Stimulated activated CD8-positive, alpha-beta memory T cell treated with anti-CD3 and anti-CD28 coated beads, Interleukin-7, amount 100 ng/mL, for 24 hours (primary cell): ENCODE results near the gene TBC1D22A.

ENCODE experiments used
- DNase-seq: peaks from one replicate; pipeline ENCODE4 v3.0.0-alpha.2; 2020; ENCODE audit warnings: low read depth

TBC1D22A gene

GRCh38 chr22:46795845-46796565 is 33.6 kb downstream of the TBC1D22A start:
- DNase-seq, result no peak

- DNase-seq, result no peak
Measured at GRCh38 chr22:46796566-46797195, 34.2 kb downstream of the TBC1D22A start.

- DNase-seq, result no peak
Measured at GRCh38 chr22:46797355-46797754, 34.9 kb downstream of the TBC1D22A start.

GRCh38 chr22:46798041-46798365 is 35.6 kb downstream of the TBC1D22A start:
- no peak for DNase-seq

- peak; percentile 54 for DNase-seq
Measured at GRCh38 chr22:46798366-46799350, 36.2 kb downstream of the TBC1D22A start.

- no peak for DNase-seq
Measured at GRCh38 chr22:46799626-46800025, 37.2 kb downstream of the TBC1D22A start.

- no peak for DNase-seq
Measured at GRCh38 chr22:46800102-46800857, 37.8 kb downstream of the TBC1D22A start.

- no peak for DNase-seq
Measured at GRCh38 chr22:46801331-46801811, 38.9 kb downstream of the TBC1D22A start.

- no peak for DNase-seq
Measured at GRCh38 chr22:46801826-46802607, 39.6 kb downstream of the TBC1D22A start.

- DNase-seq, result no peak
Measured at GRCh38 chr22:46802608-46803027, 40.2 kb downstream of the TBC1D22A start.

GRCh38 chr22:46803031-46803880 is 40.8 kb downstream of the TBC1D22A start:
- DNase-seq, result peak; percentile 33

GRCh38 chr22:46803936-46804335 is 41.5 kb downstream of the TBC1D22A start:
- DNase-seq, result no peak

- DNase-seq, result no peak
Measured at GRCh38 chr22:46806794-46807193, 44.3 kb downstream of the TBC1D22A start.

GRCh38 chr22:46807458-46807857 is 45.0 kb downstream of the TBC1D22A start:
- no peak for DNase-seq

- DNase-seq, result no peak
Measured at GRCh38 chr22:46809153-46809885, 46.9 kb downstream of the TBC1D22A start.

GRCh38 chr22:46810856-46811786 is 48.7 kb downstream of the TBC1D22A start:
- no peak for DNase-seq

- no peak for DNase-seq
Measured at GRCh38 chr22:46812034-46812605, 49.7 kb downstream of the TBC1D22A start.

- DNase-seq, result no peak
Measured at GRCh38 chr22:46812788-46813187, 50.3 kb downstream of the TBC1D22A start.
